ENCODE results near the gene KIF26B.

DNA sequence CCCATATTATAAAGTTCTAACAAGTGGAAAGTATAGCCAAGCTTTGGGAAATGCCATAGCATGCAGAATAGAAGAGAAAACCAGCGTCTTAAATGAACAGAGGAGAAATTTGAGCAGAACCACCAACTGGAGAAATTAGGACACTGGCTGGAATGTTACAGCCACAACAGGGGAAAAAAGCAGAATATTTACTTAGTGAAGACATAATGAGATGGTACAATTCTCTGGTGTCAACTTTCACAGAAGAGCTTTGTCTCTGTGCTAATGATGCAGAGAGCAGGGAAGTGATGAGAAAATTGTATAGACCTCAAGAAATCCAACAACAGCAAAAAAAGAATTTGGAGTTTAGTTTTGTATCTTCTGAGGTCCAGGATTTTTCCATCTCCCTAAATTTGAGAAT, 249.7 kb downstream of the KIF26B start:
- TF ChIP-seq, protein P1, sequence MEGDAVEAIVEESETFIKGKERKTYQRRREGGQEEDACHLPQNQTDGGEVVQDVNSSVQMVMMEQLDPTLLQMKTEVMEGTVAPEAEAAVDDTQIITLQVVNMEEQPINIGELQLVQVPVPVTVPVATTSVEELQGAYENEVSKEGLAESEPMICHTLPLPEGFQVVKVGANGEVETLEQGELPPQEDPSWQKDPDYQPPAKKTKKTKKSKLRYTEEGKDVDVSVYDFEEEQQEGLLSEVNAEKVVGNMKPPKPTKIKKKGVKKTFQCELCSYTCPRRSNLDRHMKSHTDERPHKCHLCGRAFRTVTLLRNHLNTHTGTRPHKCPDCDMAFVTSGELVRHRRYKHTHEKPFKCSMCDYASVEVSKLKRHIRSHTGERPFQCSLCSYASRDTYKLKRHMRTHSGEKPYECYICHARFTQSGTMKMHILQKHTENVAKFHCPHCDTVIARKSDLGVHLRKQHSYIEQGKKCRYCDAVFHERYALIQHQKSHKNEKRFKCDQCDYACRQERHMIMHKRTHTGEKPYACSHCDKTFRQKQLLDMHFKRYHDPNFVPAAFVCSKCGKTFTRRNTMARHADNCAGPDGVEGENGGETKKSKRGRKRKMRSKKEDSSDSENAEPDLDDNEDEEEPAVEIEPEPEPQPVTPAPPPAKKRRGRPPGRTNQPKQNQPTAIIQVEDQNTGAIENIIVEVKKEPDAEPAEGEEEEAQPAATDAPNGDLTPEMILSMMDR (IDR thresholded peaks at IDR 0.05), result no peak
- TF ChIP-seq POLR2A (IDR thresholded peaks at IDR 0.05), result no peak
